ENCODE measurements around the gene AQP1. TPM values are rescaled to one million over a fixed set of nuclear protein-coding genes. Genes with fewer than 3 reads are reported as not detected.

Gene AQP1
- total RNA-seq, 2 donors from 2014 or later = 33.9 to 47.4 TPM

GRCh38 chr7:30970074-30970473 is 58.4 kb downstream of the AQP1 start:
- Histone ChIP-seq H3K4me1 (no peaks in the 10 kb centered on the region), H3K9me3 (no peaks in the 10 kb centered on the region), H3K36me3 (no peaks in the 10 kb centered on the region), H3K4me3 (no peak overlapping the region), H3K27me3 (no peaks in the 10 kb centered on the region), H3K27ac (no peak overlapping the region), H3K9ac (ENCODE audit: low read depth in 2 of 2, low read length in 2 of 2) (no peak overlapping the region)
- no peak for DNase-seq
- TF ChIP-seq CTCF (IDR thresholded peaks at IDR 0.05) = no peak
- intact Hi-C loops (cut with DNase I) = no loop called here

GRCh38 chr7:30970594-30971094 is 59.0 kb downstream of the AQP1 start:
- intact Hi-C loops (cut with DNase I) = no loop called here
- no peaks in the 10 kb centered on the region for H3K36me3 ChIP-seq
- H3K9me3 ChIP-seq = no peaks in the 10 kb centered on the region
- no peak overlapping the region for H3K4me3 ChIP-seq
- TF ChIP-seq CTCF (IDR thresholded peaks at IDR 0.05) = no peak
- H3K9ac ChIP-seq (ENCODE audit: low read depth in 2 of 2, low read length in 2 of 2) = no peak overlapping the region
- no peak for DNase-seq
- H3K4me1 ChIP-seq = no peaks in the 10 kb centered on the region
- no peaks in the 10 kb centered on the region for H3K27me3 ChIP-seq
- no peak overlapping the region for H3K27ac ChIP-seq

- intact Hi-C loops (cut with DNase I) = no loop called here
- no peak for DNase-seq
- H3K36me3 ChIP-seq = no peaks in the 10 kb centered on the region
- no peak overlapping the region for H3K4me3 ChIP-seq
- H3K27ac ChIP-seq = no peak overlapping the region
- no peaks in the 10 kb centered on the region for H3K27me3 ChIP-seq
- H3K4me1 ChIP-seq = no peaks in the 10 kb centered on the region
- no peak for TF ChIP-seq CTCF (IDR thresholded peaks at IDR 0.05)
- no peaks in the 10 kb centered on the region for H3K9me3 ChIP-seq
- no peak overlapping the region for H3K9ac ChIP-seq (ENCODE audit: low read depth in 2 of 2, low read length in 2 of 2)
Observed at GRCh38 chr7:30971440-30971839, 59.8 kb downstream of the AQP1 start.

GRCh38 chr7:30971840-30972563 is 60.3 kb downstream of the AQP1 start:
- Histone ChIP-seq H3K36me3 (no peaks in the 10 kb centered on the region), H3K9me3 (no peaks in the 10 kb centered on the region), H3K4me1 (no peaks in the 10 kb centered on the region), H3K27ac (no peak overlapping the region), H3K9ac (ENCODE audit: low read depth in 2 of 2, low read length in 2 of 2) (no peak overlapping the region), H3K27me3 (no peaks in the 10 kb centered on the region), H3K4me3 (no peak overlapping the region)
- intact Hi-C loops (cut with DNase I) = no loop called here
- no peak for DNase-seq
- TF ChIP-seq CTCF (IDR thresholded peaks at IDR 0.05) = no peak

GRCh38 chr7:30973292-30973691 is 61.6 kb downstream of the AQP1 start:
- H3K9ac ChIP-seq (ENCODE audit: low read depth in 2 of 2, low read length in 2 of 2) = no peak overlapping the region
- intact Hi-C loops (cut with DNase I) = no loop called here
- H3K27me3 ChIP-seq = no peaks in the 10 kb centered on the region
- no peaks in the 10 kb centered on the region for H3K9me3 ChIP-seq
- H3K36me3 ChIP-seq = no peaks in the 10 kb centered on the region
- H3K4me3 ChIP-seq = no peak overlapping the region
- peak; percentile 12 for DNase-seq
- no peak for TF ChIP-seq CTCF (IDR thresholded peaks at IDR 0.05)
- no peak overlapping the region for H3K27ac ChIP-seq
- no peaks in the 10 kb centered on the region for H3K4me1 ChIP-seq
